ENCODE results near the gene BICD1. TPM values are rescaled to one million over a fixed set of nuclear protein-coding genes. Genes with fewer than 3 reads are reported as not detected.
"Not testable (repeated sequence)": the region's sequence is repeated elsewhere in the genome, so short reads cannot be mapped to it uniquely, and the experiment has no call there.

The BICD1 gene
- total RNA-seq, 1 donor from 2014 or later = 8.5 TPM

GRCh38 chr12:32217354-32218310 is 111.0 kb downstream of the BICD1 start:
- no peak for TF ChIP-seq CTCF (IDR thresholded peaks at IDR 0.05; ENCODE audit: borderline replicate concordance)
- intact Hi-C loops (cut with micrococcal nuclease) = no loop called here
- no peaks in the 10 kb centered on the region for H3K9me3 ChIP-seq (replicated peaks)
- DNase-seq = no peak
- peaks cover 26% of the 10 kb centered on the region for H3K36me3 ChIP-seq
- H3K4me3 ChIP-seq = no peak overlapping the region
- no peaks in the 10 kb centered on the region for H3K4me1 ChIP-seq
- no peaks in the 10 kb centered on the region for H3K27me3 ChIP-seq (ENCODE audit: low read depth)
- H3K27ac ChIP-seq (replicated peaks) = no peak overlapping the region

DNA sequence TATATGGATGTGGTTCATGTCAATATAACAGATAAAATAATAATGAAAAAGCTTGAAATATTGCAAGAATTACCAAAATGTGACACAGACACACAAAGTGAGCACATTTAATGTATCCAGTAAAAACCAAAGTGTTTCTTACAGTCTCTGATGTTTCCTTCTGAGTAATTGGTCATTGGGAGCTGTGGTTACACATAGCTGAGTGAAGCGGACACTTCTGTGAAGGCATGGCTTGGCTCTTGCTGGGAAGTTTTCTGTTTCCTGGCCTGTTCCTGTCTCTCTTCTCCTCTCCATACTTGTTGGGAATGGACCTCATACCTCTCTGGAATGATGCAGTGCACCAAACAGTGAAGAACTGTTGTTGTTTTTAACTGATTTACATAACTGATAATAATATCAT is 117.3 kb downstream of the BICD1 start:
- Histone ChIP-seq H3K9me3 (replicated peaks) (no peaks in the 10 kb centered on the region), H3K27ac (replicated peaks) (no peak overlapping the region), H3K36me3 (peaks cover 4% of the 10 kb centered on the region), H3K4me1 (no peaks in the 10 kb centered on the region), H3K27me3 (ENCODE audit: low read depth) (no peaks in the 10 kb centered on the region), H3K4me3 (no peak overlapping the region)
- intact Hi-C loops (cut with micrococcal nuclease) = no loop called here
- no peak for TF ChIP-seq CTCF (IDR thresholded peaks at IDR 0.05; ENCODE audit: borderline replicate concordance)
- DNase-seq = no peak

DNA sequence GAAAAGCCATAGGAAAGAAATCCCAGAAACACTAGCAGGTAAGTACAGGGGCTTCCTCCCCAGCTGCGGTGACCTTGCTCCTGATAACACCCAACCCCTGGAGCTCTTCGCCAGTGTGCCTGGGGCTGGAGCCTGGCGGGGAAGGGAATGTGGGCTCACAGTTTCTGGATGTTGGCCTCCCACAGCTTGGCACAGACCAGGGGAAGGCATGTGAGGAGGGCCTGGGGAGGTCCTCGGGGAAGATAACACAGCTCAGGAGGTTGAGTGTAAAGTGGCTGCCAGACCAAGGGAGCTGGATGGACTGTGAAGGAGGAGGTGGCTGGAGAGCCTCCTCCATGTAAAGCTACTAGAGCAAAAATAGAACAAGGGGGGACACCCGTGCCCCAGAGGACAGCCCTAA is 120.1 kb downstream of the BICD1 start:
- H3K4me1 ChIP-seq = no peaks in the 10 kb centered on the region
- no peak for TF ChIP-seq CTCF (IDR thresholded peaks at IDR 0.05; ENCODE audit: borderline replicate concordance)
- no peak overlapping the region for H3K4me3 ChIP-seq
- intact Hi-C loops (cut with micrococcal nuclease) = no loop called here
- no peak for DNase-seq
- no peak overlapping the region for H3K27ac ChIP-seq (replicated peaks)
- no peaks in the 10 kb centered on the region for H3K9me3 ChIP-seq (replicated peaks)
- no peaks in the 10 kb centered on the region for H3K27me3 ChIP-seq (ENCODE audit: low read depth)
- peaks cover 4% of the 10 kb centered on the region for H3K36me3 ChIP-seq

- no peak for TF ChIP-seq CTCF (IDR thresholded peaks at IDR 0.05; ENCODE audit: borderline replicate concordance)
- H3K4me3 ChIP-seq = no peak overlapping the region
- no peaks in the 10 kb centered on the region for H3K36me3 ChIP-seq
- H3K4me1 ChIP-seq = no peaks in the 10 kb centered on the region
- no peaks in the 10 kb centered on the region for H3K27me3 ChIP-seq (ENCODE audit: low read depth)
- DNase-seq = no peak
- no peak overlapping the region for H3K27ac ChIP-seq (replicated peaks)
- intact Hi-C loops (cut with micrococcal nuclease) = no loop called here
- no peaks in the 10 kb centered on the region for H3K9me3 ChIP-seq (replicated peaks)
Observed at GRCh38 chr12:32229971-32230612, 123.4 kb downstream of the BICD1 start.

DNA sequence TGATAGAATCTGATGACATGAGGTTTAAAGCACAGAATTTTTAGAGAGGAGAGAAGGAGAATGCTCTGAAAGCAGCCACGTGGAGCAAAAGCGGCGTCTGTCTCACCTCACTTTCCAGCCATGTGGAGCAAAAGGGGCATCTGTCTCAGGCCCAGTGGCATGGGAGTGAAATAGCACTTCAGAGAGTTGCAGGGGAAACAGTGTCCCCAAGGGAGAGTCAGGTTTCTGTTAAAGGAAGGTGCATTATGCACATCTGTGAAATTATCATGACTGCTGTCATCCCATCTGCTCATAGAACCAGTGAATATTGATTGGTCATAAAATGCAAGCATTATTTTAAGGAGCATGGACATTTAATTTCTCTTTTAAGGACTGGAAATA is 124.0 kb downstream of the BICD1 start:
- Histone ChIP-seq H3K9me3 (replicated peaks) (no peaks in the 10 kb centered on the region), H3K36me3 (no peaks in the 10 kb centered on the region), H3K4me1 (no peaks in the 10 kb centered on the region), H3K4me3 (no peak overlapping the region), H3K27ac (replicated peaks) (no peak overlapping the region), H3K27me3 (ENCODE audit: low read depth) (no peaks in the 10 kb centered on the region)
- intact Hi-C loops (cut with micrococcal nuclease) = no loop called here
- DNase-seq = no peak
- TF ChIP-seq CTCF (IDR thresholded peaks at IDR 0.05; ENCODE audit: borderline replicate concordance) = no peak

- H3K27ac ChIP-seq (replicated peaks); H3K36me3 ChIP-seq; DNase-seq; H3K27me3 ChIP-seq (ENCODE audit: low read depth); H3K9me3 ChIP-seq (replicated peaks); H3K4me3 ChIP-seq; H3K4me1 ChIP-seq; intact Hi-C loops (cut with micrococcal nuclease): not testable (repeated sequence)
Observed at GRCh38 chr12:32231361-32231760, 124.7 kb downstream of the BICD1 start.

All from left ventricle myocardium inferior (tissue), 1 donor.